Measurements from ENCODE around the gene MRPL32. TPM values are rescaled to one million over a fixed set of nuclear protein-coding genes. Genes with fewer than 3 reads are reported as not detected.

Gene MRPL32
- total RNA-seq, 1 donor from 2014 or later = 71.2 TPM

DNA sequence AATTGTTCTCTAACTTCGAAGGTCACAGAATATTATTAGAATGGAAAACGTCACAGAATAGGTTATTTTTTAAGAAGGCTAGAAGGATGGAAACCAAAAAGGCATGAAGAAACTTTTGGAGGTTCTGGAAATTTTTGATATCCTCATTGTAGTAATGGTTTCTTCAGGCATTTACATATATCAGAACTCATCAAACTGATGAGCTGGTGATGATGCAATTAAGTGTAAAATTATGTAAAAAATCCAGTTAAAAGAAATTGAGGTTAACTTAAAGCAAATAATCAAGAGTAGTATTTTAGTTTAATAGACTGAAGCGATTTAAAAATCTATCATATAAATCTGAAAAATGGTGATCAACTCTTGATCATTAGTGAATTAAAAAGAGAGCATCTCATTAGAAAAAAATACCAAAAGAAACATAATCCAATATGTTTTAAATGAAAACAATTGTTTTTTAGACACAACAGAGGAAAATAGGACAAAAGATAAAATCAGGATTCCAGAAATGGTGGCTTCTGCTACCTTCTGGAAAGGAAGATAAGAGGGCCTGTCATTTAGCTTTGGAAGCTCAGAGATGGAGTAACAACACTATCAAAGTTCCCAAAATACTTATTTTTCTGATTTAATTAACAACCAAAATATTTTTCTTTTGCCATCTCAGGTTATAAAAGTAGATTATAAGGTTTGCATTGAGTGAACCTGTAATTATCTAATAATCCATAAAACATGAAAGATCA is 10.0 kb upstream of the MRPL32 start:
- Histone ChIP-seq H4K20me1 (ENCODE audit: insufficient read depth, low read length) (peaks cover 14% of the 10 kb centered on the region), H3K4me3 (ENCODE audit: insufficient read depth, low read depth, low read length) (no peak overlapping the region), H3K4me1 (ENCODE audit: insufficient read depth, low read length) (no peaks in the 10 kb centered on the region), H3K27ac (ENCODE audit: low read depth, low read length) (no peak overlapping the region), H3K9me3 (ENCODE audit: insufficient read depth, low read depth, low read length) (no peaks in the 10 kb centered on the region), H3K79me2 (ENCODE audit: insufficient read depth, low read length) (peaks cover 14% of the 10 kb centered on the region), H3K4me2 (ENCODE audit: low read length) (no peak overlapping the region), H3K9ac (ENCODE audit: low read length) (no peak overlapping the region), H3K36me3 (ENCODE audit: insufficient read depth, low read length) (peaks cover 61% of the 10 kb centered on the region), H2AFZ (ENCODE audit: low read depth, low read length) (no peak overlapping the region), H3K27me3 (ENCODE audit: insufficient read depth, low read length) (no peaks in the 10 kb centered on the region)
- TF ChIP-seq, protein P1, sequence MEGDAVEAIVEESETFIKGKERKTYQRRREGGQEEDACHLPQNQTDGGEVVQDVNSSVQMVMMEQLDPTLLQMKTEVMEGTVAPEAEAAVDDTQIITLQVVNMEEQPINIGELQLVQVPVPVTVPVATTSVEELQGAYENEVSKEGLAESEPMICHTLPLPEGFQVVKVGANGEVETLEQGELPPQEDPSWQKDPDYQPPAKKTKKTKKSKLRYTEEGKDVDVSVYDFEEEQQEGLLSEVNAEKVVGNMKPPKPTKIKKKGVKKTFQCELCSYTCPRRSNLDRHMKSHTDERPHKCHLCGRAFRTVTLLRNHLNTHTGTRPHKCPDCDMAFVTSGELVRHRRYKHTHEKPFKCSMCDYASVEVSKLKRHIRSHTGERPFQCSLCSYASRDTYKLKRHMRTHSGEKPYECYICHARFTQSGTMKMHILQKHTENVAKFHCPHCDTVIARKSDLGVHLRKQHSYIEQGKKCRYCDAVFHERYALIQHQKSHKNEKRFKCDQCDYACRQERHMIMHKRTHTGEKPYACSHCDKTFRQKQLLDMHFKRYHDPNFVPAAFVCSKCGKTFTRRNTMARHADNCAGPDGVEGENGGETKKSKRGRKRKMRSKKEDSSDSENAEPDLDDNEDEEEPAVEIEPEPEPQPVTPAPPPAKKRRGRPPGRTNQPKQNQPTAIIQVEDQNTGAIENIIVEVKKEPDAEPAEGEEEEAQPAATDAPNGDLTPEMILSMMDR (IDR thresholded peaks at IDR 0.05; ENCODE audit: insufficient read depth, low read depth, low read length) = no peak
- no peak overlapping the region for H3K27ac Mint-ChIP-seq (ENCODE audit: unreplicated experiment)
- peaks cover 9% of the 10 kb centered on the region for H3K36me3 Mint-ChIP-seq (ENCODE audit: low read depth, unreplicated experiment)
- no peaks in the 10 kb centered on the region for H3K9me3 Mint-ChIP-seq (ENCODE audit: unreplicated experiment)
- FAIRE-seq (no peak), DNase-seq (ENCODE audit: low read depth) (no peak)
- H3K4me1 Mint-ChIP-seq (ENCODE audit: low read depth, unreplicated experiment) = peaks cover 8% of the 10 kb centered on the region
- H3K4me3 Mint-ChIP-seq (ENCODE audit: unreplicated experiment) = no peak overlapping the region
- no peaks in the 10 kb centered on the region for H3K27me3 Mint-ChIP-seq (ENCODE audit: low read depth, unreplicated experiment)

GRCh38 chr7:42924223-42924838 is 7.8 kb upstream of the MRPL32 start:
- FAIRE-seq = no peak
- TF ChIP-seq, protein P1 (IDR thresholded peaks at IDR 0.05; ENCODE audit: insufficient read depth, low read depth, low read length) = no peak

GRCh38 chr7:42925630-42926029 is 6.5 kb upstream of the MRPL32 start:
- Histone ChIP-seq H3K9me3 (ENCODE audit: insufficient read depth, low read depth, low read length) (no peaks in the 10 kb centered on the region), H3K79me2 (ENCODE audit: insufficient read depth, low read length) (peaks cover 48% of the 10 kb centered on the region), H3K9ac (ENCODE audit: low read length) (no peak overlapping the region), H3K4me1 (ENCODE audit: insufficient read depth, low read length) (no peaks in the 10 kb centered on the region), H3K27me3 (ENCODE audit: insufficient read depth, low read length) (no peaks in the 10 kb centered on the region), H3K4me2 (ENCODE audit: low read length) (no peak overlapping the region), H3K27ac (ENCODE audit: low read depth, low read length) (no peak overlapping the region), H3K4me3 (ENCODE audit: insufficient read depth, low read depth, low read length) (no peak overlapping the region), H3K36me3 (ENCODE audit: insufficient read depth, low read length) (peaks cover 47% of the 10 kb centered on the region), H2AFZ (ENCODE audit: low read depth, low read length) (no peak overlapping the region), H4K20me1 (ENCODE audit: insufficient read depth, low read length) (peaks cover 48% of the 10 kb centered on the region)
- Mint-ChIP-seq H3K9me3 (ENCODE audit: unreplicated experiment) (no peaks in the 10 kb centered on the region), H3K27ac (ENCODE audit: unreplicated experiment) (no peak overlapping the region), H3K36me3 (ENCODE audit: low read depth, unreplicated experiment) (peaks cover 4% of the 10 kb centered on the region), H3K27me3 (ENCODE audit: low read depth, unreplicated experiment) (no peaks in the 10 kb centered on the region), H3K4me1 (ENCODE audit: low read depth, unreplicated experiment) (peaks cover 28% of the 10 kb centered on the region), H3K4me3 (ENCODE audit: unreplicated experiment) (no peak overlapping the region)
- DNase-seq (ENCODE audit: low read depth) (no peak), FAIRE-seq (no peak)
- no peak for TF ChIP-seq EZH2 (IDR thresholded peaks at IDR 0.05; ENCODE audit: insufficient read depth, low read length)
- TF ChIP-seq, protein P1 (IDR thresholded peaks at IDR 0.05; ENCODE audit: insufficient read depth, low read depth, low read length) = no peak

More at GRCh38 chr7:42924223-42924838, 7.8 kb upstream of the MRPL32 start:
- no peak overlapping the region for H3K4me3 ChIP-seq (ENCODE audit: insufficient read depth, low read depth, low read length)
- Mint-ChIP-seq H3K27ac (ENCODE audit: unreplicated experiment) (no peak overlapping the region), H3K27me3 (ENCODE audit: low read depth, unreplicated experiment) (no peaks in the 10 kb centered on the region), H3K4me1 (ENCODE audit: low read depth, unreplicated experiment) (peaks cover 21% of the 10 kb centered on the region), H3K36me3 (ENCODE audit: low read depth, unreplicated experiment) (peaks cover 7% of the 10 kb centered on the region), H3K4me3 (ENCODE audit: unreplicated experiment) (no peak overlapping the region), H3K9me3 (ENCODE audit: unreplicated experiment) (no peaks in the 10 kb centered on the region)
- peaks cover 35% of the 10 kb centered on the region for H3K79me2 ChIP-seq (ENCODE audit: insufficient read depth, low read length)
- H3K27me3 ChIP-seq (ENCODE audit: insufficient read depth, low read length) = no peaks in the 10 kb centered on the region
- H3K36me3 ChIP-seq (ENCODE audit: insufficient read depth, low read length) = peaks cover 56% of the 10 kb centered on the region
- H3K9me3 ChIP-seq (ENCODE audit: insufficient read depth, low read depth, low read length) = no peaks in the 10 kb centered on the region
- H2AFZ ChIP-seq (ENCODE audit: low read depth, low read length) = no peak overlapping the region
- no peak overlapping the region for H3K4me2 ChIP-seq (ENCODE audit: low read length)
- peaks cover 35% of the 10 kb centered on the region for H4K20me1 ChIP-seq (ENCODE audit: insufficient read depth, low read length)
- H3K27ac ChIP-seq (ENCODE audit: low read depth, low read length) = no peak overlapping the region
- DNase-seq (ENCODE audit: low read depth) = no peak
- no peaks in the 10 kb centered on the region for H3K4me1 ChIP-seq (ENCODE audit: insufficient read depth, low read length)
- H3K9ac ChIP-seq (ENCODE audit: low read length) = no peak overlapping the region

Measured in astrocyte (in vitro differentiated cells and primary cell).